Lower lobe of right lung (tissue), 2 donors: ENCODE measurements around the gene PCK2. TPM values are rescaled to one million over a fixed set of nuclear protein-coding genes. Genes with fewer than 3 reads are reported as not detected.

Source experiments
- ATAC-seq, 2 donors: fragments of 200-7000 bp; cut with Tn5 transposase; one replicate each; pipeline ENCODE4 v1.9.1; 2020 to 2022; ENCODE audit warnings: mild to moderate bottlenecking in 2 of 2, moderate library complexity in 2 of 2
- DNase-seq: peaks from one replicate; pipeline ENCODE4 v3.0.0-alpha.2; 2020
- H3K27ac ChIP-seq: fragments of 200-600 bp; one replicate; pipeline ENCODE4 v1.8.0; 2022
- H3K27me3 ChIP-seq: fragments of 200-600 bp; one replicate; pipeline ENCODE4 v1.8.0; 2022; ENCODE audit warnings: low read depth
- H3K36me3 ChIP-seq: fragments of 200-600 bp; one replicate; pipeline ENCODE4 v1.8.0; 2022; ENCODE audit warnings: mild to moderate bottlenecking
- H3K4me1 ChIP-seq: fragments of 200-600 bp; one replicate; pipeline ENCODE4 v1.8.0; 2022
- H3K4me3 ChIP-seq: fragments of 200-600 bp; one replicate; pipeline ENCODE4 v1.8.0; 2022; ENCODE audit warnings: mild to moderate bottlenecking
- H3K9me3 ChIP-seq: fragments of 200-600 bp; one replicate; pipeline ENCODE4 v1.8.0; 2022
- CTCF ChIP-seq: fragments of 200-600 bp; IDR thresholded peaks from one replicate; pipeline ENCODE4 v1.8.0; 2022; ENCODE audit warnings: antibody characterized with exemption, mild to moderate bottlenecking
- intact Hi-C: fragments of 100-400 bp; cut with DNase I; formaldehyde crosslinking; loops from one replicate; pipeline ENCODE4 v1.11.0; 2022
- total RNA-seq: library from RNA; stranded (reverse); fragmentation: NEBNext Ultra II Directional; extraction: Animal tissue kit (Norgen Biotek cat#: 25700); gene quantifications from one replicate; pipeline ENCODE4 v1.2.1, GENCODE V29; 2021
- donor health status: DM: no; HTN: yes; CAD: no; lungs with severe emphysema.

Gene PCK2
- total RNA-seq, 1 donor from 2014 or later, result 42.8 TPM

- DNase-seq (no peak), ATAC-seq (no peak)
- Histone ChIP-seq H3K36me3 (peaks cover 1% of the 10 kb centered on the region), H3K27ac (no peak overlapping the region), H3K27me3 (no peaks in the 10 kb centered on the region), H3K4me1 (peaks cover 31% of the 10 kb centered on the region), H3K4me3 (no peak overlapping the region), H3K9me3 (no peaks in the 10 kb centered on the region)
- no peak for TF ChIP-seq CTCF
- intact Hi-C loops, result no loop called here
Observed at GRCh38 chr14:24092505-24093206, 1.5 kb upstream of the PCK2 start.

DNA sequence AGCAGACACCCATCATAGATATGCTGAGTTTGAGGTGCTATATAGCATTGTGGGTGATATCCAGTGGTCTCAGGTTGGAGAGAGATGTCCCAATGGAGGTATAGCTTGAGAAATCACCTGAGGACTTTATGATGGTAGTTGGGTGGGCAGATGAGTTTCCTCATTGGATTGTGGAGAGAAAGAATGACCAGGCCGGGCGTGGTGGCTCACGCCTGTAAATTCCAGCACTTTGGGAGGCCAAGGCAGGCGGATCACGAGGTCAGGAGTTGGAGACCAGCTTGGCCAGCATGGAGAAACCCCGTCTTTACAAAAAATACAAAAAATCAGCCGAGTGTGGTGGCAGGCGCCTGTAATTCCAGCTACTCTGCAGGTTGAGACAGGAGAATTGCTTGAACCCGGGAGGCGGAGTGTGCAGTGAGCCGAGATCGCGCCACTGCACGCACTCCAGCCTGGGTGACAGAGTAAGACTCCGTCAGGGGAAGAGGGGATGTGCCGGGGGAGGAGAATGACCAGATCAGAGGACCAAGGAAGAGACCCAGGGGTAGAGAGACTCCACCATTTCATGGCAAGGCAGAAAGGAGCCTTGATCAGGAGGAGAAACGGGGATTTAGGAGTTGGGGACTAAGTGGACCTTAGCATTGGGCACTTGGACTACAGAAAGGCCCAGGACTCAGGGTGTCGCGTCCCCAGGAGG is 757 bp upstream of the PCK2 start:
- Histone ChIP-seq H3K9me3 (no peaks in the 10 kb centered on the region), H3K27ac (peak overlapping the region; percentile 98), H3K4me1 (peaks cover 31% of the 10 kb centered on the region), H3K4me3 (peak overlapping the region; percentile 94), H3K36me3 (peaks cover 8% of the 10 kb centered on the region), H3K27me3 (no peaks in the 10 kb centered on the region)
- no peak for TF ChIP-seq CTCF
- no peak for ATAC-seq
- intact Hi-C loops, result no loop called here
- no peak for DNase-seq

DNA sequence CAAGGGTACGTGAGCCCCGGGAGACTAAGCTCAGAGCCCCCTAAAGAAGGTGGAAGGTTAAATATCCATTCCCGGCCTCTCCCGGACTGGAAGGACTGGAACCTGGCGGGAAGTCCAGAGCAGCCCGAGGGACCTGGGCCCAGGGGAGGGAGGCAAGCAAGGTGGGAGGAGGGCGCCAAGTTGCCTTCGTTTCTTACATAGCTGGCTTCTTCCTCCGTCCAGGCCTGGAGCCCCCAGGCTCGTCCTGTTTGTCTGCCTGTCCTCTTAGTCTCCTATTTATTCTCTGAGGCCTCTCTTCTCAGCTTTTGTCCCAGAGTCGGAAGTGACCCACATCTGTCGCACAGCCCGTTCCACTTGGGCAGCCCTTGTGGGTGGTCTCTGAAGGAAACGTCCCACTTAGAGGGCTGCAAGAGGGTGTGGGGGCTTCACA is 745 bp downstream of the PCK2 start:
- H3K27me3 ChIP-seq, result no peaks in the 10 kb centered on the region
- ATAC-seq (peak in 1 of 2 donors; percentile 15), DNase-seq (no peak)
- TF ChIP-seq CTCF, result no peak
- peaks cover 22% of the 10 kb centered on the region for H3K36me3 ChIP-seq
- no peaks in the 10 kb centered on the region for H3K9me3 ChIP-seq
- H3K4me1 ChIP-seq, result peaks cover 31% of the 10 kb centered on the region
- H3K4me3 ChIP-seq, result peak overlapping the region; percentile 94
- peak overlapping the region; percentile 98 for H3K27ac ChIP-seq
- intact Hi-C loops, result no loop called here

DNA sequence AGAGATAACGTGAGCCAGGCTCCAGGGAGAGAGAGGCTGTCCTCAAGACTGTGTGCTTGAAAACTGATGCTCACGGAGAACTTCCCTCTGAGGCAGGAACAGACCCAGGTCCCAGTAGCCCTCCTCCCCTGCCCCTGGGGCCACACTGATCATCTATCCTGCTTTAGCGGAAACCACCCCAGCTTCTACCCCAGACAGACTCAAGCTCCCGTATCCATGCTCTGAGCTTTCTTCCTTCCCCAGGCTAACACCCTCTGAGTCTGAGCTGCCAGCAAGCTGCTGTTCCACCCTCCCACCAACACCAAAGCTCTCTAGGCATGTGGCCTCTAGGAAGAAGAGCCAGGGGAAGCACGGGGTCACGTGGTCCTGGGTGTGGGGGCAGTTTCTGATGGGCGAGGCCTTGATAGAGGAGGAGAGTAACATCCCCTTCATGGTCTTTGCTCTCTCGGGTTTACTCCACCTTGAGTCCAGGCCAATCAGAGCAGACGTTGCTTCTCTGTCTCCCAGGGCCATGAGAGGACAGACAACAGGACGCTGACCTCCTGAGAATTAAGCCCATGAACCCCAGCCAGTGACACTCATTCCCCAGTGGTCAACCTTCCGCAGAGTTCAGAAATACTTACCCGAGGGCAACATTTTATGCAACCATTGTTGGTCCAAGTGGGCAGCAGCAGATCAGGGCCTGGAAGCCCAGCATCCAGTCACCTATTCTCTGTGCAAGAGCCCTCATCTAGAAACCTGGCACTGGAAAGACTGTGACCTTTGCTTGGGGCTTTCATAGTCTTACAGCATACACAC is 1.4 kb downstream of the PCK2 start:
- H3K4me3 ChIP-seq, result peak overlapping the region; percentile 94

More for the DNA sequence above, 1.4 kb downstream of the PCK2 start:
- Histone ChIP-seq H3K9me3 (no peaks in the 10 kb centered on the region), H3K36me3 (peaks cover 28% of the 10 kb centered on the region), H3K27ac (peak overlapping the region; percentile 98), H3K27me3 (no peaks in the 10 kb centered on the region), H3K4me1 (peaks cover 31% of the 10 kb centered on the region)
- intact Hi-C loops, result no loop called here
- no peak for TF ChIP-seq CTCF
- ATAC-seq (peak; percentile 7 to 25), DNase-seq (peak; percentile 82)
